Right lobe of liver (tissue), 4 donors: ENCODE results near the gene MAGI1.

Source experiments
- POLR2A ChIP-seq: fragments of 450-650 bp; IDR thresholded peaks from one replicate; pipeline ENCODE4 v1.6.1; 2017; ENCODE audit warnings: antibody characterized with exemption, mild to moderate bottlenecking
- TF ChIP-seq, protein P1 (sequence below), 4 donors: fragments of 200-600 bp in 3 of 4; fragments of 450-650 bp in 1 of 4; IDR thresholded peaks; one replicate each; pipeline versions ENCODE4 v1.5.1 to v1.8.0; 2016 to 2022; ENCODE audit warnings: antibody characterized with exemption in 4 of 4, mild to moderate bottlenecking in 2 of 4
- donor health status: DM: no; HTN: no; CAD: no.
- donor health status: DM: no; HTN: no; CAD: no.
- donor health status: DM: no; HTN: yes; CAD: no.

DNA sequence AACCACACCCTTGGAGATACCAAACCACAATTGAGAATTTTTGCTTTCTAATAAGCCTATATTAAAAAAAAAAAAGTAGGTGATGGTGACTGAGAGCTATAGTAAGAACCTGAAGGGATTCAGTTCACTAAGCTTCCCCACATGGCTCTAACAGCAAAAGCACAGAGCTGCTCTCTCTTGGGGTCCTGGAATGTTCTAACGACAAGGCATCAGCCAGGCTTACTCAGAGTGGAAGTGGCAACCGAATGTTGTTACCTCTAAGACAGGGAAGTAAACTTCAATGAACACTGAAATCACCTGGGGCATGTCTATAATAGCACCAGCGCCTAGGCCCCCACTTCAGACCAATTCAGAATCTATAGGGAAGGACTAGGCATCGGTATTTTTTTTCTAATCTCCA is 397.7 kb downstream of the MAGI1 start:
- TF ChIP-seq, protein P1, sequence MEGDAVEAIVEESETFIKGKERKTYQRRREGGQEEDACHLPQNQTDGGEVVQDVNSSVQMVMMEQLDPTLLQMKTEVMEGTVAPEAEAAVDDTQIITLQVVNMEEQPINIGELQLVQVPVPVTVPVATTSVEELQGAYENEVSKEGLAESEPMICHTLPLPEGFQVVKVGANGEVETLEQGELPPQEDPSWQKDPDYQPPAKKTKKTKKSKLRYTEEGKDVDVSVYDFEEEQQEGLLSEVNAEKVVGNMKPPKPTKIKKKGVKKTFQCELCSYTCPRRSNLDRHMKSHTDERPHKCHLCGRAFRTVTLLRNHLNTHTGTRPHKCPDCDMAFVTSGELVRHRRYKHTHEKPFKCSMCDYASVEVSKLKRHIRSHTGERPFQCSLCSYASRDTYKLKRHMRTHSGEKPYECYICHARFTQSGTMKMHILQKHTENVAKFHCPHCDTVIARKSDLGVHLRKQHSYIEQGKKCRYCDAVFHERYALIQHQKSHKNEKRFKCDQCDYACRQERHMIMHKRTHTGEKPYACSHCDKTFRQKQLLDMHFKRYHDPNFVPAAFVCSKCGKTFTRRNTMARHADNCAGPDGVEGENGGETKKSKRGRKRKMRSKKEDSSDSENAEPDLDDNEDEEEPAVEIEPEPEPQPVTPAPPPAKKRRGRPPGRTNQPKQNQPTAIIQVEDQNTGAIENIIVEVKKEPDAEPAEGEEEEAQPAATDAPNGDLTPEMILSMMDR (IDR thresholded peaks at IDR 0.05), result no peak
- no peak for TF ChIP-seq POLR2A
